Activated T-cell treated with anti-CD3 and anti-CD28 coated beads, Interleukin-2, amount 50 U/mL, for 24 hours (primary cell): Measurements from ENCODE around the gene TRABD2B.

Experiments
- DNase-seq: peaks from one replicate; pipeline ENCODE4 v3.0.0-alpha.2; 2020
- H3K27ac Mint-ChIP-seq: 2 replicates; pipeline ENCODE4 v1.8.0; 2020; ENCODE audit warnings: mild to moderate bottlenecking, mixed read lengths
- H3K27me3 Mint-ChIP-seq: 2 replicates; pipeline ENCODE4 v1.8.0; 2020; ENCODE audit warnings: mixed read lengths
- H3K36me3 Mint-ChIP-seq: 2 replicates; pipeline ENCODE4 v1.8.0; 2020; ENCODE audit warnings: low read depth, mixed read lengths
- H3K4me1 Mint-ChIP-seq: 2 replicates; pipeline ENCODE4 v1.8.0; 2020; ENCODE audit warnings: low read depth, mixed read lengths
- H3K4me3 Mint-ChIP-seq: 2 replicates; pipeline ENCODE4 v1.8.0; 2020; ENCODE audit warnings: mild to moderate bottlenecking, moderate library complexity, mixed read lengths
- H3K9me3 Mint-ChIP-seq: 2 replicates; pipeline ENCODE4 v1.8.0; 2020; ENCODE audit warnings: mixed read lengths

The TRABD2B gene

GRCh38 chr1:47727051-47727696 lies 270.0 kb downstream of the TRABD2B start:
- Mint-ChIP-seq H3K36me3 (no peaks in the 10 kb centered on the region), H3K27ac (no peak overlapping the region), H3K27me3 (peaks cover 63% of the 10 kb centered on the region), H3K4me3 (no peak overlapping the region), H3K4me1 (peaks cover 17% of the 10 kb centered on the region), H3K9me3 (no peaks in the 10 kb centered on the region)
- no peak for DNase-seq

GRCh38 chr1:47725992-47726855 lies 271.0 kb downstream of the TRABD2B start:
- no peaks in the 10 kb centered on the region for H3K9me3 Mint-ChIP-seq
- H3K27me3 Mint-ChIP-seq = peaks cover 66% of the 10 kb centered on the region
- H3K36me3 Mint-ChIP-seq = no peaks in the 10 kb centered on the region
- no peak overlapping the region for H3K27ac Mint-ChIP-seq
- peak overlapping the region; percentile 44 for H3K4me3 Mint-ChIP-seq
- peaks cover 17% of the 10 kb centered on the region for H3K4me1 Mint-ChIP-seq
- peak; percentile 74 for DNase-seq

- Mint-ChIP-seq H3K27me3 (peaks cover 67% of the 10 kb centered on the region), H3K4me3 (no peak overlapping the region), H3K9me3 (no peaks in the 10 kb centered on the region), H3K36me3 (no peaks in the 10 kb centered on the region), H3K4me1 (peaks cover 17% of the 10 kb centered on the region), H3K27ac (no peak overlapping the region)
- no peak for DNase-seq
Observed at GRCh38 chr1:47725511-47725991, 271.6 kb downstream of the TRABD2B start.

DNA sequence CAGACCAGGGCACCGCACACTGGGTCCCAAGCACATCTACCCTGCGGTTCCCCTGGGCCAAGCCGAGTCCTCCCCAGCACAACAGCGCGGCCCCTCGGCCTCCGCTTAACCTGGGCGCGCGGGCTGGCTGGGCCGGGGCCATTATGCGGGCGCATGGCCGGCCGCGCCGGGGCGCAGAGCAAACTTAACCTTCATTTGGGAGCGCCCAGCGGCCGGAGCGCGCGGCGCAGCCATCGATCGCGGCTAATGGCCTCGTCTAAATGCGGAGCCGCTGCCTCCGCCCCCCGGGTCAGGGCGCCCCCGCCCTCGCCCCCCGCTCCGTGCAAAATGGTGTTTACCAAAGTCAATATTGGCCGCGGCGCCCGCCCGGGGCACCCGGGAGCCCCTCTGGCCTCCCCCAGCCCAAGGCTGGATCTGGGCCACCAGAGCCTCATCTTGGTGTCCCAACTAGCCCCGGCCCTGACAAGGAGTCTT lies 272.1 kb downstream of the TRABD2B start:
- peaks cover 70% of the 10 kb centered on the region for H3K27me3 Mint-ChIP-seq
- DNase-seq = no peak
- no peaks in the 10 kb centered on the region for H3K36me3 Mint-ChIP-seq
- H3K4me1 Mint-ChIP-seq = peaks cover 17% of the 10 kb centered on the region
- H3K9me3 Mint-ChIP-seq = no peaks in the 10 kb centered on the region
- H3K27ac Mint-ChIP-seq = no peak overlapping the region
- H3K4me3 Mint-ChIP-seq = no peak overlapping the region

- Mint-ChIP-seq H3K27ac (no peak overlapping the region), H3K4me3 (no peak overlapping the region), H3K4me1 (peaks cover 17% of the 10 kb centered on the region), H3K36me3 (no peaks in the 10 kb centered on the region), H3K9me3 (no peaks in the 10 kb centered on the region), H3K27me3 (peaks cover 74% of the 10 kb centered on the region)
- no peak for DNase-seq
Observed at GRCh38 chr1:47724432-47724999, 272.7 kb downstream of the TRABD2B start.

DNA sequence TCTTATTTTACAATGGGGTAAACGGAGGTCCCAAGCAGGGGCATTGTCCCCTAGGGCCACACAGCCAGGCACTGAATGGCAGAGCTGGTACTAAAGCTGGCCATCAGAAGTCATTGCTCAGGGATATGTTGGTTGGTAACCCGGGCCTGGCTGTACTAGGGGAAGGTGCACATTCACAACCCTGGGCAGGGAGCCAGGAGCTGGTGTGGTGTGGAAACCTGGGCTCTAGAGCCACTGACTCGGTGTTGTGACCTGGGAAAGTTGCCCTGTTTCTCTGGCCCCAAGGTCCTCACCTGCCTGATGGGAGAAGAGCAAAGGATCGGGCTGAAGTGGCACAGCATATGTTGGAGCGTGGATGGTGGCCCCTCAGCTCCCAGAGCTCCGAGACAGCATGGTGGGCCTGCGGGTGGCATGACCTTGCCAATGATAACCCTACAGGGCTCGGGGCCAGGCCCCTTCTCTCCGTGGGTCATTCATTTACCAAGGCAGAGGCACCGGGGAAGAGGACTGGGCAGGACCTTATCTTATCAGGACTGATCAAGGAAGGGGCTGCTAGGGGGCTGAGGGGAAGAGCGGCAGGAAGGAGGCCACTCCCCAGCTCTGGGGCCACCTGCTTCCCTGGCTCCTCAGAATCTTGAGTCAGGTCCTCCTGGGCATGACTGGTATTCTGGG lies 274.1 kb downstream of the TRABD2B start:
- no peak for DNase-seq
- H3K9me3 Mint-ChIP-seq = no peaks in the 10 kb centered on the region
- H3K36me3 Mint-ChIP-seq = no peaks in the 10 kb centered on the region
- H3K4me3 Mint-ChIP-seq = no peak overlapping the region
- no peak overlapping the region for H3K27ac Mint-ChIP-seq
- peaks cover 81% of the 10 kb centered on the region for H3K27me3 Mint-ChIP-seq
- H3K4me1 Mint-ChIP-seq = peaks cover 12% of the 10 kb centered on the region

DNA sequence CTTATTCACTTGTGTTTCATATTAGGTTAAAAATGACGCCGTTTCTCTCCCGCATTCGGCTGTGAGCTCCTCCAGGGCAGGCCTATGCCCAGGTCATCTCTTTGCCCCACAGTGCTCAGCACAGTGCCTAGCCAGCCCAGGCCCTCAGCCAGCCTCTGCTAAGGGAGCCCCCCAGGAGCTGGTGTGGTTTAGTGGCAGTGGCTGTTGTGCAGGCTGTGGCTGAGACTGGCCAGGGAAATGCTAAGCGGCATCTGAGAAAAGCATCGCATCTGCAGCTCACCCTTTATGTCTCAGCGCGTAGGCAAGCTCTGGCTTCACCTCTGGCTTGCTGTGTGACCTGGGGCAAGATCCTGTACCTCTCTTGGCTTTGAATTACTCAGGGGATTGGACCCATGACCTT lies 275.1 kb downstream of the TRABD2B start:
- DNase-seq = no peak
- Mint-ChIP-seq H3K9me3 (no peaks in the 10 kb centered on the region), H3K27me3 (peaks cover 81% of the 10 kb centered on the region), H3K27ac (no peak overlapping the region), H3K4me3 (no peak overlapping the region), H3K4me1 (peaks cover 12% of the 10 kb centered on the region), H3K36me3 (no peaks in the 10 kb centered on the region)

DNA sequence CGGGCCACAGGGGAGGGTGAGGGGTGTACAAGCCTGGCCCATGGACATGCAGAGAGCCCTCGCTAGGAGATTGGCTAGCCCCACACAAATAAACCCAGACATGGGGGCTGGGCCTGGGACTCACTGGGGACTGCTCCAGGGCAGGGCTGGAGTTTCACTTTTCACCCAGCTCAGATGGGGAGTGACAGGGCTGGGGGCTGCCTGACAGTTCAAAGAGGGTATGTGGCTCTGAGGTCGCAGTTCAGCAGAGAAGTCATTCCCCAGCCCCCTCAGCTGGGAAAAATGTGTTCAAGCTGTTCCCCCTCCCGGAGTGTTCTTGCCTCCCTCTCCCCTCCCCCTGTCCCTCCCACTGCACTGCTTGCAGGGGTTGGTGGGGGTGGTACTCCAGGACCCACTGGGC lies 277.1 kb downstream of the TRABD2B start:
- Mint-ChIP-seq H3K4me1 (no peaks in the 10 kb centered on the region), H3K4me3 (no peak overlapping the region), H3K27me3 (peaks cover 79% of the 10 kb centered on the region), H3K9me3 (no peaks in the 10 kb centered on the region), H3K36me3 (no peaks in the 10 kb centered on the region), H3K27ac (no peak overlapping the region)
- no peak for DNase-seq

DNA sequence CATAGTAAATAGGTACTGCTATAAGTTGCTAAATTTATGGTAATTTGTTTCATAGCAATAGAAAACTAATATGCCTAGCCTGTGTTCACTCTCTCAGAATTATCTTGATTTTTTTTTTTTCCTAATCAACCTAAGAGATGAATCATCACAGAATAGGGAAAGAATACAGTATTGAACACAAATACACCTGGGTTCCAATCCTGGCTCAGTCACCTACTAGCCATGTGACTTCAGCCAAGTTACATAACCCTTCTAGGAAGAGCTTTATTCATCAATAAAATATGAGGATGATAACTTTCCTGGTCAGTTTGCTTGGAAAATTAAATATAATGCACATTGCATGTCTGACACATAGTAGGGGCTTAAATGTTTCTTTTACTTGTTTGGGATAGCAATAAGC lies 279.8 kb downstream of the TRABD2B start:
- H3K4me1 Mint-ChIP-seq = no peaks in the 10 kb centered on the region
- no peak overlapping the region for H3K4me3 Mint-ChIP-seq
- no peak for DNase-seq
- H3K27ac Mint-ChIP-seq = no peak overlapping the region
- peaks cover 81% of the 10 kb centered on the region for H3K27me3 Mint-ChIP-seq
- no peaks in the 10 kb centered on the region for H3K9me3 Mint-ChIP-seq
- no peaks in the 10 kb centered on the region for H3K36me3 Mint-ChIP-seq

DNA sequence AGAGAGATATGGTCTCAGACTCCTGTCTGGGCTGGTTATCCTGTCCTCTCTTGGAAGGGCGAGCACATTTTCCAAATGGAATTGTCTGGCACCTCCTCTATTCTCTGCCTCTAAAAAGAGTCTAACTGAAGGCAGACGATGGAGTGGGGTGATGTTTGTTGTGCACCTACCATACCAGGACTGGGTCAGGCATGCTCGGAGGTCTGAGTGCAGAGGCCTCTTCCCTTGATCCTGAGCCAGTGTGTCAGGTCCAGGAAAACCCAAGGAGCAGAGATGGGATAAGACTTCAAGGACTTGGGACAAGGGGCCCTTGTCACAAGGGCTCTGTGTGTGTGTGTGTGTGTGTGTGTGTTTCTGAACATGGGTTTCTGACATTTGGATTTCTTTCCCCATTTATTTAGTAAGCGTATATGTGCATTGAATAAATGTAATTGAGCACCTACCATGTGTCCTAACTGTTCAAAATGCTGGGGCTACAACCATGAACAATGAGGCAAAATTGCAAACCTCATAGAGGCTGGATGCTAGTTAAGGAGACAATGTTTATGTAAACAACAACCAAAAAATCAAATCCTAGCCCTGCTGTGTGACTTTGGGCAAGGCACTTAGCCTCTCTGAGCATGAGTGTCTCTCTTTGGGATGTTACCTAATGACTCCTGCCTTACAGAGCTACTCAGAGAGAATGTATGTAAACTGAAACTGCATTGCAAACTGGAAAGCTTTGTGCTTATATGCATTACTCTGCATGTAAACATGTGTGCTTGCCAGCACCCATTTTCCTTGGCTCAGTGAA lies 283.0 kb downstream of the TRABD2B start:
- Mint-ChIP-seq H3K4me3 (no peak overlapping the region), H3K27me3 (peaks cover 84% of the 10 kb centered on the region), H3K4me1 (peaks cover 8% of the 10 kb centered on the region), H3K36me3 (no peaks in the 10 kb centered on the region), H3K9me3 (no peaks in the 10 kb centered on the region), H3K27ac (no peak overlapping the region)
- no peak for DNase-seq

GRCh38 chr1:47713333-47713953 lies 283.7 kb downstream of the TRABD2B start:
- no peak for DNase-seq
- peaks cover 13% of the 10 kb centered on the region for H3K4me1 Mint-ChIP-seq
- no peak overlapping the region for H3K27ac Mint-ChIP-seq
- peaks cover 89% of the 10 kb centered on the region for H3K27me3 Mint-ChIP-seq
- H3K9me3 Mint-ChIP-seq = no peaks in the 10 kb centered on the region
- no peak overlapping the region for H3K4me3 Mint-ChIP-seq
- H3K36me3 Mint-ChIP-seq = no peaks in the 10 kb centered on the region

GRCh38 chr1:47712596-47713299 lies 284.4 kb downstream of the TRABD2B start:
- H3K27me3 Mint-ChIP-seq = peaks cover 87% of the 10 kb centered on the region
- H3K4me3 Mint-ChIP-seq = no peak overlapping the region
- H3K27ac Mint-ChIP-seq = no peak overlapping the region
- H3K36me3 Mint-ChIP-seq = no peaks in the 10 kb centered on the region
- DNase-seq = no peak
- peaks cover 15% of the 10 kb centered on the region for H3K4me1 Mint-ChIP-seq
- no peaks in the 10 kb centered on the region for H3K9me3 Mint-ChIP-seq

DNA sequence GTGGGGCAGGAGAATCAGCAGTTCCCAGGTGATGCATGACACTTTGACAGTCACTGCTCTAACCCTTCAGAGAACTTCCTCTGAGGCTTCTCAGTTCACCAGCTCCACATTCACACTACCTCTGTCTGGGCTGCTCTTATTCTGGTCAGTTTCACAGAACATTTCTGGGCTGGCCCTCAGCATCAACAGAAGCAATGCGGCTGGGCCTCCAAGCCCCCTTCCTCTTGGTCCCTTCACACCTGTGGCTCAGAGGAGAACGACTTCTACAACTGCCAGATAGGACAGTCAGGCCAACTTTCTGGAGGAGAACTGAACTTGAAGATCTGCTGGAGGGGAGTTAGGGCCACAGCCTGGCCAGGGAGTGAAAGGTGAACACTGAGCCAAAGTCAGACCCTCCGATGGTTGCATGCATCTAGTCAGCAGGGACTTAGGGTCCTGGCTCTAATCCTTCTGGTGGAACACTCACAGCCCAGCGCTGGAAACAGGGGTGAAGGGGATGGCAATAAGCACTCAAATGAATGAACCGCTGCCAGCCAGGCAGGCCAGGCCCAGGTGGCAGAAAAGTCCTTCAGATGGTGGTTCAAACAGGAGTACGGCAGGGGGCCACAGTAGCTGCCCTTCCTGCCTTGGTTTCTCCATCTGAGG lies 285.2 kb downstream of the TRABD2B start:
- Mint-ChIP-seq H3K4me3 (no peak overlapping the region), H3K27me3 (peaks cover 88% of the 10 kb centered on the region), H3K36me3 (no peaks in the 10 kb centered on the region), H3K9me3 (no peaks in the 10 kb centered on the region), H3K27ac (no peak overlapping the region), H3K4me1 (peaks cover 15% of the 10 kb centered on the region)
- no peak for DNase-seq
